Measurements from ENCODE around the gene SMCO4.

DNA sequence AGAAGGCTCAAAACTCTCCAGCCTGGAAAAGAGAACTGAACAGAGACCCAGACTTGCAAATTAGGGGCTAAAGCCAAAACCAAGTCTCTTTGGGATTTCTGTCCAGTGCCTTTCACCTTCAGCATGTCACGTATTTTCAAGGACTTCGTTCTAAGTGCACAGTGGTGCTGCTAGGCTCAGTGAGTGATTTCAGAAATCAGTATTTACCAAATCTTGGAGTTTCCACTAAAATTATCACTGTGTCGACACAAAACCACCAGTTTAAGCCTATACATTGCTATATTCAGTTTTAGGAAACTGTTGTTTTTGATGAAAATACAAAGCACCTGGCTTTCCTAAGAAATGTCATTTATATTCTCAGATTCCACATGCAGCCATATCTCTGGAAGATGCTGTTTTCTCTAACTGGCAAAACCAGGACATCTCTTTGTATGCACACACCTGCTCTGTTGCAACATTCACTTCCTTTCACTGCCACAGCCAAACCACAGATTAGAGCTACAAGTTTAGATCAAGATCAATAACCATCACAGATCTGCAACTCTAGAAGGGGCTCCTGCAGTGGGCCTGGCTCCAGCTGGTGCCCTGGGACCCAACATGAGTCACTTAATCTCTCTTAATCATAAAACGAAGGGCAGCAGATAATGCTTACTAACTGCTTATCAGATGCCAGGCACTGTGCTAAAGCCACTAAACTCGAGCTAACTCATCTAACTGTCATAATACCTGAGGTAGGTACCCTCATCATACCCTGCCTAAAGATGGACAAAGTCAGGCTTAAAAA is 22.3 kb downstream of the SMCO4 start:
- TF ChIP-seq, protein P1, sequence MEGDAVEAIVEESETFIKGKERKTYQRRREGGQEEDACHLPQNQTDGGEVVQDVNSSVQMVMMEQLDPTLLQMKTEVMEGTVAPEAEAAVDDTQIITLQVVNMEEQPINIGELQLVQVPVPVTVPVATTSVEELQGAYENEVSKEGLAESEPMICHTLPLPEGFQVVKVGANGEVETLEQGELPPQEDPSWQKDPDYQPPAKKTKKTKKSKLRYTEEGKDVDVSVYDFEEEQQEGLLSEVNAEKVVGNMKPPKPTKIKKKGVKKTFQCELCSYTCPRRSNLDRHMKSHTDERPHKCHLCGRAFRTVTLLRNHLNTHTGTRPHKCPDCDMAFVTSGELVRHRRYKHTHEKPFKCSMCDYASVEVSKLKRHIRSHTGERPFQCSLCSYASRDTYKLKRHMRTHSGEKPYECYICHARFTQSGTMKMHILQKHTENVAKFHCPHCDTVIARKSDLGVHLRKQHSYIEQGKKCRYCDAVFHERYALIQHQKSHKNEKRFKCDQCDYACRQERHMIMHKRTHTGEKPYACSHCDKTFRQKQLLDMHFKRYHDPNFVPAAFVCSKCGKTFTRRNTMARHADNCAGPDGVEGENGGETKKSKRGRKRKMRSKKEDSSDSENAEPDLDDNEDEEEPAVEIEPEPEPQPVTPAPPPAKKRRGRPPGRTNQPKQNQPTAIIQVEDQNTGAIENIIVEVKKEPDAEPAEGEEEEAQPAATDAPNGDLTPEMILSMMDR (conservative IDR thresholded peaks at IDR 0.05; ENCODE audit: low read depth in 2 of 2), result no peak
- TF ChIP-seq, protein P2, sequence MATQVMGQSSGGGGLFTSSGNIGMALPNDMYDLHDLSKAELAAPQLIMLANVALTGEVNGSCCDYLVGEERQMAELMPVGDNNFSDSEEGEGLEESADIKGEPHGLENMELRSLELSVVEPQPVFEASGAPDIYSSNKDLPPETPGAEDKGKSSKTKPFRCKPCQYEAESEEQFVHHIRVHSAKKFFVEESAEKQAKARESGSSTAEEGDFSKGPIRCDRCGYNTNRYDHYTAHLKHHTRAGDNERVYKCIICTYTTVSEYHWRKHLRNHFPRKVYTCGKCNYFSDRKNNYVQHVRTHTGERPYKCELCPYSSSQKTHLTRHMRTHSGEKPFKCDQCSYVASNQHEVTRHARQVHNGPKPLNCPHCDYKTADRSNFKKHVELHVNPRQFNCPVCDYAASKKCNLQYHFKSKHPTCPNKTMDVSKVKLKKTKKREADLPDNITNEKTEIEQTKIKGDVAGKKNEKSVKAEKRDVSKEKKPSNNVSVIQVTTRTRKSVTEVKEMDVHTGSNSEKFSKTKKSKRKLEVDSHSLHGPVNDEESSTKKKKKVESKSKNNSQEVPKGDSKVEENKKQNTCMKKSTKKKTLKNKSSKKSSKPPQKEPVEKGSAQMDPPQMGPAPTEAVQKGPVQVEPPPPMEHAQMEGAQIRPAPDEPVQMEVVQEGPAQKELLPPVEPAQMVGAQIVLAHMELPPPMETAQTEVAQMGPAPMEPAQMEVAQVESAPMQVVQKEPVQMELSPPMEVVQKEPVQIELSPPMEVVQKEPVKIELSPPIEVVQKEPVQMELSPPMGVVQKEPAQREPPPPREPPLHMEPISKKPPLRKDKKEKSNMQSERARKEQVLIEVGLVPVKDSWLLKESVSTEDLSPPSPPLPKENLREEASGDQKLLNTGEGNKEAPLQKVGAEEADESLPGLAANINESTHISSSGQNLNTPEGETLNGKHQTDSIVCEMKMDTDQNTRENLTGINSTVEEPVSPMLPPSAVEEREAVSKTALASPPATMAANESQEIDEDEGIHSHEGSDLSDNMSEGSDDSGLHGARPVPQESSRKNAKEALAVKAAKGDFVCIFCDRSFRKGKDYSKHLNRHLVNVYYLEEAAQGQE (IDR thresholded peaks at IDR 0.05; ENCODE audit: unreplicated experiment), result no peak
- TF ChIP-seq POLR2AphosphoS5 (IDR thresholded peaks at IDR 0.05; ENCODE audit: low read depth) (no peak), NANOG (IDR thresholded peaks at IDR 0.05; ENCODE audit: borderline replicate concordance) (no peak), EZH2 (IDR thresholded peaks at IDR 0.05; ENCODE audit: low read depth, unreplicated experiment) (no peak), CREB1 (CRISPR knock-in tag; IDR thresholded peaks at IDR 0.05; ENCODE audit: low read depth) (no peak), EZH2phosphoT487 (IDR thresholded peaks at IDR 0.05; ENCODE audit: unreplicated experiment) (no peak), JUNB (IDR thresholded peaks at IDR 0.05; ENCODE audit: unreplicated experiment) (no peak), ZNF331 (CRISPR knock-in tag; IDR thresholded peaks at IDR 0.05; ENCODE audit: low read depth) (no peak), STAT1 (IDR thresholded peaks at IDR 0.05; ENCODE audit: unreplicated experiment) (no peak), ZNF114 (CRISPR knock-in tag; IDR thresholded peaks at IDR 0.05) (no peak)
- TF ChIP-seq, protein P3, sequence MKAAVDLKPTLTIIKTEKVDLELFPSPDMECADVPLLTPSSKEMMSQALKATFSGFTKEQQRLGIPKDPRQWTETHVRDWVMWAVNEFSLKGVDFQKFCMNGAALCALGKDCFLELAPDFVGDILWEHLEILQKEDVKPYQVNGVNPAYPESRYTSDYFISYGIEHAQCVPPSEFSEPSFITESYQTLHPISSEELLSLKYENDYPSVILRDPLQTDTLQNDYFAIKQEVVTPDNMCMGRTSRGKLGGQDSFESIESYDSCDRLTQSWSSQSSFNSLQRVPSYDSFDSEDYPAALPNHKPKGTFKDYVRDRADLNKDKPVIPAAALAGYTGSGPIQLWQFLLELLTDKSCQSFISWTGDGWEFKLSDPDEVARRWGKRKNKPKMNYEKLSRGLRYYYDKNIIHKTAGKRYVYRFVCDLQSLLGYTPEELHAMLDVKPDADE (IDR thresholded peaks at IDR 0.05), result no peak
- TF ChIP-seq, protein P4, sequence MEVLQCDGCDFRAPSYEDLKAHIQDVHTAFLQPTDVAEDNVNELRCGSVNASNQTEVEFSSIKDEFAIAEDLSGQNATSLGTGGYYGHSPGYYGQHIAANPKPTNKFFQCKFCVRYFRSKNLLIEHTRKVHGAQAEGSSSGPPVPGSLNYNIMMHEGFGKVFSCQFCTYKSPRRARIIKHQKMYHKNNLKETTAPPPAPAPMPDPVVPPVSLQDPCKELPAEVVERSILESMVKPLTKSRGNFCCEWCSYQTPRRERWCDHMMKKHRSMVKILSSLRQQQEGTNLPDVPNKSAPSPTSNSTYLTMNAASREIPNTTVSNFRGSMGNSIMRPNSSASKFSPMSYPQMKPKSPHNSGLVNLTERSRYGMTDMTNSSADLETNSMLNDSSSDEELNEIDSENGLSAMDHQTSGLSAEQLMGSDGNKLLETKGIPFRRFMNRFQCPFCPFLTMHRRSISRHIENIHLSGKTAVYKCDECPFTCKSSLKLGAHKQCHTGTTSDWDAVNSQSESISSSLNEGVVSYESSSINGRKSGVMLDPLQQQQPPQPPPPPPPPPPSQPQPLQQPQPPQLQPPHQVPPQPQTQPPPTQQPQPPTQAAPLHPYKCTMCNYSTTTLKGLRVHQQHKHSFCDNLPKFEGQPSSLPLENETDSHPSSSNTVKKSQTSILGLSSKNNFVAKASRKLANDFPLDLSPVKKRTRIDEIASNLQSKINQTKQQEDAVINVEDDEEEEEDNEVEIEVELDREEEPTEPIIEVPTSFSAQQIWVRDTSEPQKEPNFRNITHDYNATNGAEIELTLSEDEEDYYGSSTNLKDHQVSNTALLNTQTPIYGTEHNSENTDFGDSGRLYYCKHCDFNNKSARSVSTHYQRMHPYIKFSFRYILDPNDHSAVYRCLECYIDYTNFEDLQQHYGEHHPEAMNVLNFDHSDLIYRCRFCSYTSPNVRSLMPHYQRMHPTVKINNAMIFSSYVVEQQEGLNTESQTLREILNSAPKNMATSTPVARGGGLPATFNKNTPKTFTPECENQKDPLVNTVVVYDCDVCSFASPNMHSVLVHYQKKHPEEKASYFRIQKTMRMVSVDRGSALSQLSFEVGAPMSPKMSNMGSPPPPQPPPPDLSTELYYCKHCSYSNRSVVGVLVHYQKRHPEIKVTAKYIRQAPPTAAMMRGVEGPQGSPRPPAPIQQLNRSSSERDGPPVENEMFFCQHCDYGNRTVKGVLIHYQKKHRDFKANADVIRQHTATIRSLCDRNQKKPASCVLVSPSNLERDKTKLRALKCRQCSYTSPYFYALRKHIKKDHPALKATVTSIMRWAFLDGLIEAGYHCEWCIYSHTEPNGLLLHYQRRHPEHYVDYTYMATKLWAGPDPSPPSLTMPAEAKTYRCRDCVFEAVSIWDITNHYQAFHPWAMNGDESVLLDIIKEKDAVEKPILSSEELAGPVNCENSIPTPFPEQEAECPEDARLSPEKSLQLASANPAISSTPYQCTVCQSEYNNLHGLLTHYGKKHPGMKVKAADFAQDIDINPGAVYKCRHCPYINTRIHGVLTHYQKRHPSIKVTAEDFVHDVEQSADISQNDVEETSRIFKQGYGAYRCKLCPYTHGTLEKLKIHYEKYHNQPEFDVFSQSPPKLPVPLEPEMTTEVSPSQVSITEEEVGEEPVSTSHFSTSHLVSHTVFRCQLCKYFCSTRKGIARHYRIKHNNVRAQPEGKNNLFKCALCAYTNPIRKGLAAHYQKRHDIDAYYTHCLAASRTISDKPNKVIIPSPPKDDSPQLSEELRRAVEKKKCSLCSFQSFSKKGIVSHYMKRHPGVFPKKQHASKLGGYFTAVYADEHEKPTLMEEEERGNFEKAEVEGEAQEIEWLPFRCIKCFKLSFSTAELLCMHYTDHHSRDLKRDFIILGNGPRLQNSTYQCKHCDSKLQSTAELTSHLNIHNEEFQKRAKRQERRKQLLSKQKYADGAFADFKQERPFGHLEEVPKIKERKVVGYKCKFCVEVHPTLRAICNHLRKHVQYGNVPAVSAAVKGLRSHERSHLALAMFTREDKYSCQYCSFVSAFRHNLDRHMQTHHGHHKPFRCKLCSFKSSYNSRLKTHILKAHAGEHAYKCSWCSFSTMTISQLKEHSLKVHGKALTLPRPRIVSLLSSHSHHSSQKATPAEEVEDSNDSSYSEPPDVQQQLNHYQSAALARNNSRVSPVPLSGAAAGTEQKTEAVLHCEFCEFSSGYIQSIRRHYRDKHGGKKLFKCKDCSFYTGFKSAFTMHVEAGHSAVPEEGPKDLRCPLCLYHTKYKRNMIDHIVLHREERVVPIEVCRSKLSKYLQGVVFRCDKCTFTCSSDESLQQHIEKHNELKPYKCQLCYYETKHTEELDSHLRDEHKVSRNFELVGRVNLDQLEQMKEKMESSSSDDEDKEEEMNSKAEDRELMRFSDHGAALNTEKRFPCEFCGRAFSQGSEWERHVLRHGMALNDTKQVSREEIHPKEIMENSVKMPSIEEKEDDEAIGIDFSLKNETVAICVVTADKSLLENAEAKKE (CRISPR knock-in tag; IDR thresholded peaks at IDR 0.05), result no peak

All from GM23338 (cell line).